ENCODE results near the gene LSM10. TPM values are rescaled to one million over a fixed set of nuclear protein-coding genes. Genes with fewer than 3 reads are reported as not detected.
A peak's percentile ranks its signal among the peaks of the same experiment; 100 is the strongest.

Gene LSM10
- total RNA-seq, 4 donors from 2014 or later, result 56.9 to 129 (median 103) TPM

DNA sequence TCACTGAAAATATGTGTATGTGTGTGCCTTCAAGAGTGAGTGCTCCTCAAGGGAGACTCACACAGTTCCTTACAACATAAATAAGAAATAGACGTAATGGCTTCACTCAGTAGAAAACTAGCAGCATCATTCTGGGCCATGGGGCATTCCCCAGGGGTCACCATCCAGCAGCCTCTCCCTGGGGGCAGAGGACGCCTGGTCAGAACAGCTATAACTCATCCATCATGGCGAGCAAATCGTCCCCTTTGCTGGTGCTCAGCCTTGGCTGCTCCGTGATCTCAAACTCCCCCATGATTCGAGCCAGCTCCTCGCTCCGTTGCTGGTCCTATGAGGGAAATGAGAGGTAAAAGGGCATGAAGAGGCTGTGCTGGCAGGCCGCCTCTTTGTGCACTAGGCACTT, 20.2 kb upstream of the LSM10 start:
- TF ChIP-seq, protein P1, sequence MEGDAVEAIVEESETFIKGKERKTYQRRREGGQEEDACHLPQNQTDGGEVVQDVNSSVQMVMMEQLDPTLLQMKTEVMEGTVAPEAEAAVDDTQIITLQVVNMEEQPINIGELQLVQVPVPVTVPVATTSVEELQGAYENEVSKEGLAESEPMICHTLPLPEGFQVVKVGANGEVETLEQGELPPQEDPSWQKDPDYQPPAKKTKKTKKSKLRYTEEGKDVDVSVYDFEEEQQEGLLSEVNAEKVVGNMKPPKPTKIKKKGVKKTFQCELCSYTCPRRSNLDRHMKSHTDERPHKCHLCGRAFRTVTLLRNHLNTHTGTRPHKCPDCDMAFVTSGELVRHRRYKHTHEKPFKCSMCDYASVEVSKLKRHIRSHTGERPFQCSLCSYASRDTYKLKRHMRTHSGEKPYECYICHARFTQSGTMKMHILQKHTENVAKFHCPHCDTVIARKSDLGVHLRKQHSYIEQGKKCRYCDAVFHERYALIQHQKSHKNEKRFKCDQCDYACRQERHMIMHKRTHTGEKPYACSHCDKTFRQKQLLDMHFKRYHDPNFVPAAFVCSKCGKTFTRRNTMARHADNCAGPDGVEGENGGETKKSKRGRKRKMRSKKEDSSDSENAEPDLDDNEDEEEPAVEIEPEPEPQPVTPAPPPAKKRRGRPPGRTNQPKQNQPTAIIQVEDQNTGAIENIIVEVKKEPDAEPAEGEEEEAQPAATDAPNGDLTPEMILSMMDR (IDR thresholded peaks at IDR 0.05 in 4 of 5, conservative IDR thresholded peaks at IDR 0.05 in 1 of 5), result no peak
- no peak for TF ChIP-seq POLR2A (IDR thresholded peaks at IDR 0.05)
- intact Hi-C loops (cut with DNase I; ENCODE audit: low total_unique reads), result no loop called here

DNA sequence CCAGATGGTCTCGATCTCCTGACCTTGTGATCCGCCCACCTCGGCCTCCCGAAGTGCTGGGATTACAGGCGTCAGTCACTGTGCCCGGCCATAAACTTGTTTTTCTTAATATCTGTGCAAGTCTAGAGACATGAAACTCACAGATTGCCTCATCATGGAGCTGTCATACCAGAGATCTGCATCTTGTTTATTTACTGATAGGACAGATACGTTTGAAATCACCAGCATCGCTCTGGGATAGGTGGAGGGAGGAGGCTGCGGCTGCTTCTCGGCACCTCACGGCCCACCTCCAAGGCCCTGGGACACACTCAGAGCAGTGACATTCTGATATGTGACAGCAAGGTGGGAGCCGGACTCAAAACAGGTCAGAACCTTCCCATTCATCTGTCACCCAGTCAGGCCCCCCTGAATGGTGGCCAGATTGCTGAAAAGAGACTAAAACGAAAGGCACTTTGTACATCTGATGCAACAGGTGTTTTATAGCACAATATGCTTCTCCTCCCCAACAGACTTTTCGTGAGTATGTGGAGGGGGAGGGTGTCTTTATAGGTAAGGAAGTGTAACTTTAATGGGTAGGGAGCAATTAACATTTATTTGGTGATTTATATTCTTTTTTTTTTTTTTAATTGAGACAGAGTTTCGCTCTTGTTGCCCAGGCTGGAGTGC, 18.1 kb upstream of the LSM10 start:
- Histone ChIP-seq H3K4me1 (peaks cover 21 to 22% of the 10 kb centered on the region in 2 donors), H3K27ac (no peak overlapping the region), H3K27me3 (no peaks in the 10 kb centered on the region), H3K36me3 (no peaks in the 10 kb centered on the region), H3K4me3 (no peak overlapping the region), H3K9me3 (no peaks in the 10 kb centered on the region)
- intact Hi-C loops (cut with DNase I; ENCODE audit: low total_unique reads), result no loop called here
- no peak for ATAC-seq
- in situ Hi-C loops (cut with MboI; ENCODE audit: low sequenced_read_pairs in 4 of 4), result loop anchor here (5.0 to 25.0 kb wide), 6 partner anchors 61 to 321 kb away; partner anchors contain the start of genes EVA1B (in 1 of the 4) and SH3D21 (in 1 of the 4)
- DNase-seq, result no peak
- TF ChIP-seq, protein P1 (IDR thresholded peaks at IDR 0.05 in 4 of 5, conservative IDR thresholded peaks at IDR 0.05 in 1 of 5), result no peak
- TF ChIP-seq POLR2A (IDR thresholded peaks at IDR 0.05), result no peak

More for the DNA sequence above, 20.2 kb upstream of the LSM10 start:
- Histone ChIP-seq H3K4me1 (peaks cover 21 to 24% of the 10 kb centered on the region in 2 donors), H3K9me3 (no peaks in the 10 kb centered on the region), H3K27ac (peak overlapping the region in 1 of 4 donors; percentile 34), H3K36me3 (peaks cover 0 to 6% of the 10 kb centered on the region in 2 donors), H3K27me3 (no peaks in the 10 kb centered on the region), H3K4me3 (no peak overlapping the region)
- in situ Hi-C loops (cut with MboI; ENCODE audit: low sequenced_read_pairs in 4 of 4), result loop anchor here (5.0 to 25.0 kb wide), 6 partner anchors 63 to 323 kb away; partner anchors contain the start of genes EVA1B (in 1 of the 4) and SH3D21 (in 1 of the 4)
- ATAC-seq (no peak), DNase-seq (no peak)

DNA sequence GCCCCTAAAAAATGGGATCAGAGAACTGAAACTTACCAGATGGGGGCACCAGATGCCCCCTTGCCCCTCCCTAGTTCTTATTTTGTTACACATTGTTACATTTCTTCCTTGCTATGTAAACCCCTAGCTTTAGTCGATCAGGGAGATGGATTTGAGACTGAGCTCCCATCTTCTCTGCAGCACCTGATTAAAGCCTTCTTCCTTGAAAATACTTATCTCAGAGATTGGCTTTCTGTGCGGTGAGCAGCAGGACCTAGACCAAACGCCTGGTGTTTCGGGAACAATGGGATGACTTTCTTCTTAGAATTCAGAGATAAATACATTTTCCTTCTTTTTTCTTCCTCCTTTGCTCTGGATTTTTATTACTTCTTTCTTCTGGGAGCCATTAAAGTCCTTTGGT, 16.7 kb upstream of the LSM10 start:
- intact Hi-C loops (cut with DNase I; ENCODE audit: low total_unique reads), result no loop called here
- TF ChIP-seq POLR2A (IDR thresholded peaks at IDR 0.05), result no peak

DNA sequence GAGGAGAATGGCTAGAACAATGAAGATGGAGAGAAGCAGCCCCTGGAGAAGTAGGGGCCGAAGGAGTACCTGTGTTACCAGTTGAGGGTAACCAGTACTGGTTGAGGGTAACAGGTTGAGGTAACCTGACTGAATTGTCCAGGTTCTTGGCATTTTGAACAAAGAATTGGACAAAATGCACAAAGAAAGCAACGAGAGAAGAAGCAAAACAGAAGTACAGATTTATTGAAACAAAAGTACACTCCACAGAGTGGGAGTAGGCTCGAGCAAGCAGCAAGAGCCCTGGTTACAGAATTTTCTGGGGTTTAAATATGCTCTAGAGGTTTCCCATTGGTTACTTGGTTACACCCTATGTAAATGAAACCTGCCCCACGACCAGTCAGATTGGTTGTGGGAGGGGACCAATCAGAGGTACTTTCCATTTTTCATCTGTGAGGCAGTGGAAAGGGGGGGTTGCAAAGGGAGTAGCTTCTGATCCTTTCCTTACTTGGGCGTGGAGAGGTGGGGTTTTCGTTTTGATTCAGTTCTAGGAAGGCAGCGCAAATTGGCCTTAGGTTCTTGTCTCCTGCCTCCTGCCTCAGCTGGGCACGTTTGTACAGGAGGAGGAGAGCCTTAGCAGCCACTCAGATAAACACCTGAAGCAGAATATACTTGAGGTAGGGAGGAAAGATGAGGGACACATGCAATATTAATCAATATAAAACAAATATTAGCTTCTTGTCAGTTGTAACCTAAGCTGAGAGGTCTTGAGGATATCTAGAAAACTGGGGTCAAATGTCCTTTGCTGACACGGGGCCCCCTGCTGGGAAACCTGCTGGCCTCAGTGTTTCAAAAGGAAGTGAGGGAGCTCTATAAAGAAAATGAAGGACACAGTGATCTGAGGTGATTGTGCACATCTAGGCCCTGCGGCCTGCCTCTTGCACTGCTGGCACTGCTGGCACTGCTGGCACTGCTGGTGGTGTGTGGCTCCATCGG, 14.3 kb upstream of the LSM10 start:
- ATAC-seq, result peak; percentile 42 to 64
- no peaks in the 10 kb centered on the region for H3K27me3 ChIP-seq
- DNase-seq, result no peak
- no peaks in the 10 kb centered on the region for H3K36me3 ChIP-seq
- TF ChIP-seq, protein P1 (IDR thresholded peaks at IDR 0.05 in 4 of 5, conservative IDR thresholded peaks at IDR 0.05 in 1 of 5), result no peak
- no peak for TF ChIP-seq POLR2A (IDR thresholded peaks at IDR 0.05)
- no peaks in the 10 kb centered on the region for H3K4me1 ChIP-seq
- no peak overlapping the region for H3K27ac ChIP-seq
- H3K9me3 ChIP-seq, result no peaks in the 10 kb centered on the region
- in situ Hi-C loops (cut with MboI; ENCODE audit: low sequenced_read_pairs in 4 of 4) (loop anchor here (10.0 to 25.0 kb wide), 5 partner anchors 57 to 317 kb away; partner anchors contain the start of genes EVA1B (in 1 of the 4) and SH3D21 (in 1 of the 4)), intact Hi-C loops (cut with DNase I; ENCODE audit: low total_unique reads) (no loop called here)
- no peak overlapping the region for H3K4me3 ChIP-seq

More for the DNA sequence above, 16.7 kb upstream of the LSM10 start:
- Histone ChIP-seq H3K27me3 (no peaks in the 10 kb centered on the region), H3K36me3 (no peaks in the 10 kb centered on the region), H3K4me1 (peaks cover 7 to 8% of the 10 kb centered on the region in 2 donors), H3K9me3 (no peaks in the 10 kb centered on the region), H3K4me3 (no peak overlapping the region), H3K27ac (no peak overlapping the region)
- no peak for ATAC-seq
- no peak for DNase-seq
- in situ Hi-C loops (cut with MboI; ENCODE audit: low sequenced_read_pairs in 4 of 4), result loop anchor here (10.0 to 25.0 kb wide), 5 partner anchors 60 to 320 kb away; partner anchors contain the start of genes EVA1B (in 1 of the 4) and SH3D21 (in 1 of the 4)
